Small intestine (tissue), 16 donors: Measurements from ENCODE around the gene TRH. TPM values are rescaled to one million over a fixed set of nuclear protein-coding genes. Genes with fewer than 3 reads are reported as not detected.

Source experiments
- DNase-seq, 2 donors: peaks; one replicate each; pipeline versions ENCODE4 v3.0.0 to v3.0.0-alpha.2; 2013
- FAIRE-seq: peaks from 2 replicates; lab custom pipeline; 2012; peaks lifted over from hg19 to GRCh38; lab: Jason Lieb, UNC
- H3K27ac ChIP-seq, 3 donors: one replicate each; pipeline ENCODE4 v1.5.1; 2013; ENCODE audit warnings: low read length in 2 of 3, mild to moderate bottlenecking in 2 of 3, control low read depth in 1 of 3, inconsistent platforms in 1 of 3, low read depth in 1 of 3, moderate library complexity in 1 of 3
- H3K27me3 ChIP-seq, 3 donors: one replicate each; pipeline ENCODE4 v1.6.1; 2013; ENCODE audit warnings: low read length in 3 of 3, inconsistent platforms in 1 of 3; ENCODE audit not compliant: control insufficient read depth in 3 of 3, insufficient read depth in 3 of 3
- H3K36me3 ChIP-seq, 3 donors: one replicate each; pipeline ENCODE4 v1.6.1; 2013; ENCODE audit warnings: low read length in 3 of 3, inconsistent platforms in 1 of 3, low read depth in 1 of 3, mild to moderate bottlenecking in 1 of 3, moderate library complexity in 1 of 3; ENCODE audit not compliant: control insufficient read depth in 3 of 3, insufficient read depth in 2 of 3
- H3K4me1 ChIP-seq, 3 donors: one replicate each; pipeline ENCODE4 v1.6.1; 2013; ENCODE audit warnings: low read length in 2 of 3, inconsistent platforms in 1 of 3, low read depth in 1 of 3, mild to moderate bottlenecking in 1 of 3, moderate library complexity in 1 of 3; ENCODE audit not compliant: control insufficient read depth in 3 of 3, insufficient read depth in 2 of 3
- H3K4me3 ChIP-seq, 3 donors: one replicate each; pipeline ENCODE4 v1.5.1; 2013; ENCODE audit warnings: low read length in 3 of 3, control low read depth in 1 of 3, inconsistent platforms in 1 of 3, low read depth in 1 of 3, mild to moderate bottlenecking in 1 of 3, moderate library complexity in 1 of 3
- H3K9me3 ChIP-seq, 2 donors: one replicate each; pipeline ENCODE4 v1.6.1; 2013; ENCODE audit warnings: low read depth in 1 of 2, low read length in 1 of 2; ENCODE audit not compliant: control insufficient read depth in 2 of 2, insufficient read depth in 1 of 2
- WGBS, 3 donors: extraction: QIAGEN DNeasy Blood & Tissue Kit; methylation state at CpG; one replicate each; pipeline ENCODE4 v1.1.7; 2013; 5-methylcytosine and 5-hydroxymethylcytosine counted together
- long read RNA-seq, 10 donors: transcript quantifications; one replicate each; lab custom pipeline, GENCODE V29; 2026
- polyA plus RNA-seq, 4 donors: library from polyadenylated mRNA; stranded (reverse) in 3 of 4; unstranded in 1 of 4; fragments of 200-250 nt in 3 of 4; fragments of 120-200 nt in 1 of 4; gene quantifications; one replicate each; pipeline versions ENCODE4 v1.2.1 to v1.2.3, GENCODE V29; 2013
- donor health status: healthy with polysubstance abuse.
- donor health status: control.
- donor health status: control.
- donor health status: Bipolar disorder and iron deficiency.
- donor health status: healthy.

TRH gene
- polyA plus RNA-seq: under 1 TPM in 2 of 4 donors, not detected in 2; 0.04 to 0.10 TPM
- long read RNA-seq, donor 1: 0 reads
- long read RNA-seq, donor 2: 0 reads
- long read RNA-seq, donor 3, partial matches to known transcripts: 0 of 1 reads
- long read RNA-seq, donor 3, other reads (novel, unspliced or antisense): 0 of 1 reads
- long read RNA-seq, donor 4: 0 reads
- long read RNA-seq, donor 5: 0 reads
- long read RNA-seq, donor 6: 0 reads
- long read RNA-seq, donor 7: 0 reads
- long read RNA-seq, donor 8: 0 reads
- long read RNA-seq, donor 9: 0 reads
- long read RNA-seq, donor 10: 0 reads

GRCh38 chr3:129974564-129974832 lies at the start of gene TRH:
TSS of gene TRH (plus strand) at chr3:129974720. CDS start at chr3:129975817, 1,097 bp downstream.
- H3K4me1 ChIP-seq: peaks cover 0 to 8% (median 2%) of the 10 kb centered on the region in 3 donors
- H3K27me3 ChIP-seq: peaks cover 11 to 69% (median 27%) of the 10 kb centered on the region in 3 donors
- H3K9me3 ChIP-seq: no peaks in the 10 kb centered on the region
- no peaks in the 10 kb centered on the region for H3K36me3 ChIP-seq
- FAIRE-seq (no peak), DNase-seq (no peak)
- 1 to 3% (median 2%) methylated on average over 27 to 30 of the region's 30 CpGs for WGBS, 3 donors
- no peak within 1 kb of the TSS for H3K27ac ChIP-seq
- H3K4me3 ChIP-seq: peak within 1 kb of the TSS in 1 of 3 donors; percentile 10

- H3K27ac ChIP-seq: no peak overlapping the region
- no peak overlapping the region for H3K4me3 ChIP-seq
- DNase-seq (no peak), FAIRE-seq (no peak)
- H3K36me3 ChIP-seq: no peaks in the 10 kb centered on the region
- no peaks in the 10 kb centered on the region for H3K4me1 ChIP-seq
- no peaks in the 10 kb centered on the region for H3K27me3 ChIP-seq
- peaks cover 0 to 22% of the 10 kb centered on the region in 2 donors for H3K9me3 ChIP-seq
- 56 to 65% (median 60%) methylated on average over 5 of the region's 5 CpGs for WGBS, 3 donors
Observed at GRCh38 chr3:129927072-129927471, 47.4 kb upstream of the TRH start.

- 83 to 89% (median 88%) methylated on average over 1 of the region's 1 CpG for WGBS, 3 donors
- FAIRE-seq: no peak
- DNase-seq: no peak
- no peaks in the 10 kb centered on the region for H3K27me3 ChIP-seq
- no peak overlapping the region for H3K4me3 ChIP-seq
- no peaks in the 10 kb centered on the region for H3K4me1 ChIP-seq
- peaks cover 0 to 20% of the 10 kb centered on the region in 2 donors for H3K9me3 ChIP-seq
- H3K27ac ChIP-seq: no peak overlapping the region
- no peaks in the 10 kb centered on the region for H3K36me3 ChIP-seq
Observed at GRCh38 chr3:129929383-129929782, 45.1 kb upstream of the TRH start.

- Histone ChIP-seq H3K4me3 (no peak overlapping the region), H3K27me3 (no peaks in the 10 kb centered on the region), H3K4me1 (no peaks in the 10 kb centered on the region), H3K27ac (no peak overlapping the region), H3K36me3 (no peaks in the 10 kb centered on the region), H3K9me3 (peaks cover 0 to 20% of the 10 kb centered on the region in 2 donors)
- FAIRE-seq (no peak), DNase-seq (no peak)
- WGBS, 3 donors: 76 to 85% (median 81%) methylated on average over 4 of the region's 4 CpGs
Observed at GRCh38 chr3:129933471-129933870, 41.0 kb upstream of the TRH start.

- peak; percentile 26 to 56 for DNase-seq
- no peak overlapping the region for H3K4me3 ChIP-seq
- peaks cover 0 to 13% of the 10 kb centered on the region in 2 donors for H3K9me3 ChIP-seq
- no peaks in the 10 kb centered on the region for H3K4me1 ChIP-seq
- 19 to 31% (median 21%) methylated on average over 20 of the region's 20 CpGs for WGBS, 3 donors
- H3K27me3 ChIP-seq: no peaks in the 10 kb centered on the region
- H3K36me3 ChIP-seq: no peaks in the 10 kb centered on the region
- FAIRE-seq: no peak
- no peak overlapping the region for H3K27ac ChIP-seq
Observed at GRCh38 chr3:129934234-129935123, 40.0 kb upstream of the TRH start.

GRCh38 chr3:129936757-129937156 lies 37.8 kb upstream of the TRH start:
- DNase-seq: peak; percentile 25 to 86
- Histone ChIP-seq H3K4me3 (peak overlapping the region in 1 of 3 donors; percentile 31), H3K4me1 (no peaks in the 10 kb centered on the region), H3K27me3 (no peaks in the 10 kb centered on the region), H3K36me3 (no peaks in the 10 kb centered on the region), H3K9me3 (no peaks in the 10 kb centered on the region), H3K27ac (peak overlapping the region in 2 of 3 donors; percentile 25 to 69)
- WGBS, 3 donors: 3 to 32% (median 16%) methylated on average over 6 of the region's 6 CpGs
- no peak for FAIRE-seq

- Histone ChIP-seq H3K27ac (no peak overlapping the region), H3K27me3 (no peaks in the 10 kb centered on the region), H3K4me3 (no peak overlapping the region), H3K36me3 (no peaks in the 10 kb centered on the region), H3K9me3 (no peaks in the 10 kb centered on the region), H3K4me1 (no peaks in the 10 kb centered on the region)
- no peak for DNase-seq
- WGBS, 3 donors: 93 to 96% (median 93%) methylated on average over 9 of the region's 9 CpGs
- no peak for FAIRE-seq
Observed at GRCh38 chr3:129937717-129938116, 36.8 kb upstream of the TRH start.

- Histone ChIP-seq H3K4me1 (no peaks in the 10 kb centered on the region), H3K27me3 (no peaks in the 10 kb centered on the region), H3K27ac (no peak overlapping the region), H3K36me3 (no peaks in the 10 kb centered on the region), H3K4me3 (no peak overlapping the region), H3K9me3 (no peaks in the 10 kb centered on the region)
- no peak for DNase-seq
- 78 to 87% (median 85%) methylated on average over 8 of the region's 8 CpGs for WGBS, 3 donors
- no peak for FAIRE-seq
Observed at GRCh38 chr3:129938140-129938930, 36.2 kb upstream of the TRH start.
